Diencephalon (tissue), 1 donor: ENCODE measurements around the gene TMEM52B. TPM values are rescaled to one million over a fixed set of nuclear protein-coding genes. Genes with fewer than 3 reads are reported as not detected.

Experiments
- total RNA-seq: library from RNA; depleted of rRNA; stranded (reverse); fragments of >200 nt; gene quantifications from one replicate; pipeline ENCODE4 v1.2.3, GENCODE V29; 2014

TMEM52B gene
- 2.3 TPM for total RNA-seq

GRCh38 chr12:10178821-10179220, at the start of gene TMEM52B:
TMEM52B (plus strand) TSS chr12:10179032; CDS start chr12:10179575, 543 bp downstream.

GRCh38 chr12:10130042-10130441, 48.8 kb upstream of the TMEM52B start, which contains the start of gene CLEC7A:
CLEC7A (minus strand) TSS chr12:10130199; CDS start chr12:10130082, 117 bp downstream.

GRCh38 chr12:10171973-10172728, 6.7 kb upstream of the TMEM52B start, which contains the start of gene OLR1:
OLR1 (minus strand) TSS chr12:10172132; CDS start chr12:10172077, 55 bp downstream.

GRCh38 chr12:10212739-10213131, 33.9 kb downstream of the TMEM52B start, which contains the start of gene GABARAPL1:
GABARAPL1 (plus strand) TSS chr12:10212877; CDS start chr12:10213130, 253 bp downstream.

Other genes starting within 250 kb of the TMEM52B start
- not detected for gene CLEC2A, start 246.7 kb upstream of the TMEM52B start, total RNA-seq
- gene CLEC12A, start 207.6 kb upstream of the TMEM52B start, total RNA-seq: 0.23 TPM
- gene CLEC1B, start 179.9 kb upstream of the TMEM52B start, total RNA-seq: not detected
- gene CLEC12B, start 168.4 kb upstream of the TMEM52B start, total RNA-seq: not detected
- not detected for gene CLEC9A, start 148.3 kb upstream of the TMEM52B start, total RNA-seq
- gene CLEC1A, start 80.0 kb upstream of the TMEM52B start, total RNA-seq: 0.69 TPM
- gene CLEC7A, start 48.8 kb upstream of the TMEM52B start, total RNA-seq: 2.1 TPM
- gene OLR1, start 6.9 kb upstream of the TMEM52B start, total RNA-seq: 16.4 TPM
- gene GABARAPL1, start 33.8 kb downstream of the TMEM52B start, total RNA-seq: 85.3 TPM
- gene KLRD1, start 128.8 kb downstream of the TMEM52B start, total RNA-seq: under 0.01 TPM
- gene KLRK1, start 211.0 kb downstream of the TMEM52B start, total RNA-seq: 0.92 TPM
- gene KLRC4, start 230.7 kb downstream of the TMEM52B start, total RNA-seq: 1.2 TPM
- 5.5 TPM for gene KLRC3, start 241.6 kb downstream of the TMEM52B start, total RNA-seq